AG20443 (cell line): ENCODE results near the gene ALDH3B1.
"Not testable (repeated sequence)": the region's sequence is repeated elsewhere in the genome, so short reads cannot be mapped to it uniquely, and the experiment has no call there.

ENCODE experiments used
- DNase-seq: peaks from one replicate; pipeline ENCODE4 v3.0.0; 2012; ENCODE audit warnings: low spot score, mixed read lengths

ALDH3B1 gene, protein sequence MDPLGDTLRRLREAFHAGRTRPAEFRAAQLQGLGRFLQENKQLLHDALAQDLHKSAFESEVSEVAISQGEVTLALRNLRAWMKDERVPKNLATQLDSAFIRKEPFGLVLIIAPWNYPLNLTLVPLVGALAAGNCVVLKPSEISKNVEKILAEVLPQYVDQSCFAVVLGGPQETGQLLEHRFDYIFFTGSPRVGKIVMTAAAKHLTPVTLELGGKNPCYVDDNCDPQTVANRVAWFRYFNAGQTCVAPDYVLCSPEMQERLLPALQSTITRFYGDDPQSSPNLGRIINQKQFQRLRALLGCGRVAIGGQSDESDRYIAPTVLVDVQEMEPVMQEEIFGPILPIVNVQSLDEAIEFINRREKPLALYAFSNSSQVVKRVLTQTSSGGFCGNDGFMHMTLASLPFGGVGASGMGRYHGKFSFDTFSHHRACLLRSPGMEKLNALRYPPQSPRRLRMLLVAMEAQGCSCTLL

DNA sequence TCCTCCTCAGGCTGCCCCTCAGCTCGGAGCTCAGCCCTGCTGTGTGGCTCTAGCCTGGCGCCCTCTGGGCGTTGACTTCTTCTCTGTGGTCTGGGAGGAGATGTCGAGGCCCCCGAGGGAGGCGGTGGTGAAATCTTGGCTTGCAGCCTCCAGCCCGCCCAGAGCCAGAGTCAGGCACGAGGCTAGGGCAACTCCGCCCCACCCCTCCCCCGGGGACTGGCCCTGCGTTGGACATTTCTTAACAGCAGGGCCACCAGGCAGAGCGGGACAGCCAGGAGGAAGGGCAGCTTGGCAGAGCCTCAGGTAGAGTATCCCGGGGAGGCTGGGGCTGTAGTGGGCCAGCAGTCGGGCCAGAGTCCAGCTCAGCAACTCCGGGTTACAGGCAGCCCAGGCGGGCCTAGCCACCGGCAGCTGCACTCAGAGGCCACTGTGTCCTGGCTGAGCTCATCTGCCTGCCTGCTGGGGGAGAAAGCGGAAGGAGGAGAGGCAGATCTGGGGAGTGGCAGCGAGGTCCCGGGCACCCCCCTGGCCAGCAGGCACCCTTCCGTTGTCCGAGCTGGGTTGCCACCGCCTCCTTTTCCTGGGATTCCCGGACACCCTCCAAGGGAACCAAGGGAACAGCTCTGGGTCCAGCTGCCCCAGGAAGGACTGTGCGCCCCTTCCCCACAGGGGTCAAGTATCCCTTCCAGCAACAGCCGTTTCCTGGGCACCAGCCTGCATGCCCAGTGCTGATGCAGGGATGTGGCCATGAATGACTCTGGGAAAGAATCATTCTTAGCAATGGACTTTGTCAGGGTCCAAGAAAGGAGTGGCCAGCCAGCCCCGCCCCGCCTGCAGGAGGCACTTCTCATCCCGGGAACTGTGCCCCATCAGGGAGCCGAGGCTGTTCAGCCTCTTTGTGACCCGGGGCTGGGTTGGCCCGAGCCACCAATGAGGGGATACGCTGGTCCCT, at the start of gene ALDH3B1:
TSS of gene ALDH3B1 (plus strand) at position 238 of the 952 bp plus-strand sequence. CDS start 4,971 bp downstream, outside the sequence.
- peak; percentile 90 for DNase-seq

DNA sequence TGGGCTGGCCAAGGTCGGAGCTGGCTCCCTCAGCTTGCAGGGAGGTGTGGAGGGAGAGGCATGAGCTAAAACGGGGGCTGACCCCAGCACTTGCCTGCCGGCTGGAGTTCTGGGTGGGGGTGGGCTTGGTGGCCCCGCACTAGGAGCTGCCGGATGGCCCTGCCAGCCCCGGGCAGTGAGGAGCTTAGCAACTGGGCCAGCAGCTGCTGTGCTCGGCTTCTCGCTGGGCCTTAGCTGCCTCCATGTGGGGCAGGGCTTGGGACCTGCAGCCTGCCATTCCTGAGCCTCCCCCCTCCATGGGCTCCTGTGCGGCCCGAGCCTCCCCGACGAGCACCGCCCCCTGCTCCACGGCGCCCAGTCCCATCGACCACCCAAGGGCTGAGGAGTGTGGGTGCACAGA, 46.9 kb upstream of the ALDH3B1 start:
- DNase-seq, result not testable (repeated sequence)

DNA sequence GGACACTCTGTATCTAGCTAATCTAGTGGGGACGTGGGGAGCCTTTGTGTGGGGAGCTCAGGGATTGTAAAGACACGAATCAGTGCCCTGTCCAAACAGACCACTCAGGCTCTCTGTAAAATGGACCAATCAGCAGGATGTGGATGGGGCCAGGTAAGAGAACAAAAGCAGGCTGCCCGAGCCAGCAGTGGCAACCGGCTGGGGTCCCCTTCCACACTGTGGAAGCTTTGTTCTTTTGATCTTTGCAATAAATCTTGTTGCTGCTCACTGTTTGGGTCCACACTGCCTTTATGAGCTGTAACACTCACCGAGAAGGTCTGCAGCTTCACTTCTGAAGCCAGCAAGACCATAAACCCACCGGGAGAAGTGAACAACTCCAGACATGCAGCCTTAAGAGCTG, 46.2 kb upstream of the ALDH3B1 start:
- not testable (repeated sequence) for DNase-seq

DNA sequence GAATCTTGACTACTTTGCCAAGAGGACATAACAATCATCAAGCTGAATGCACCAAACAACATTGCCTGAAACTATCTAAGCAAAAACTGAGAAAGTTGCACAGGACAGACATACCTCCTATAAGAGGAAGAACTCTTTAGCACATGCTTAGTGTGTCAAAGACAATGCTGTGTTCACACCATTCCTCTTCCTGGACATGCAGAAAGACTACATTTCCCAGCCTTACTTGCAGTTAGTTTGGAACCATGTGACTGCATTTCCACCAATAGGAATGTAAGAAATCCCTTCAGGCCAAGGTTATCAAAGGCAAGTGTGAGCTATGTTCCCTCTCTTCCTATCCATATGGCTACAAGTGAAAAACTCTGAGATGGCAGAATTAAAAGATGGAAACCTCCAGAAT, 45.4 kb upstream of the ALDH3B1 start:
- DNase-seq, result not testable (repeated sequence)

DNA sequence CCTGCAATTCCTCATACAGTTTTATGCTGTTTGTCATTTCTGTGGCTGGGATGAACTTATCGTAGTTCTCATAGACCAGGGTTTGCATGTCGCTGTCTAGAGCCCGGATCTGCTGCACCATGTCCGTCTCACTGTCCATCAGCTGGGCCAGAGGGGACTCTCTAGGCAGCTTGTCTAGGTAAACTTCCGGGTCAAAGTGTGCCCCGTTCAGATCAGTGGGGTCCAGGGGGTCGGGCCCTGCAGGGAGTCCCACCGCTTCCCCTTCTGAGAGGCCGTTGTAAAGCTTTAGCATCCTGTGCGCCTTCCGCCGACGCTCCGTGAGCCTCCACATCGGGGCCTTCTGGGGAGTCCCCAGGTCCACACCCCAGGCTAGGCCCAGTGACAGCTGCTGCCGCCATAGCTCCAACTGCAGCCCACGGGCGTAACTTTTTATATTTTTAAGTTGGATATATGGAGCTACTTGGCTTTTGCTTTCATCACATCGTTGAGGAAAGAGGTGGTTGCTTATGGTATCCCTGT, 44.2 kb upstream of the ALDH3B1 start:
- DNase-seq, result not testable (repeated sequence)

DNA sequence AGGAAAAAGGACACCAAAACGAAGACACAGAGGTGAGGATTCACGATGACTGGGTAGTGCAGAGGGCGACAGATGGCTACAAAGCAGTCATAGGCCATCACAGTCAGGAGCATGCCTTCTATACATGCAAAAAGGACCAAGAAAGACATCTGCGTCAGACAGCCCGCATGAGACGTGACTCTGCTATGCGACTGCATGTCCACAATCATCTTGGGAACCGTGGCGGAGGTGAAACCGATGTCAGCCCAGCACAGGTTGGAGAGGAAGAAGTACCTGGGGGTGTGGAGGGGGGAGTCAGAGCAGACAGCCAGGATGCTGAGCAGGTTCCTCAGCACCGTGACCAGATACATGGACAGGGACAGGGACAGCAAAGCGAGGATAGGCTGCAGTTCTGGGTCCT, 35.4 kb upstream of the ALDH3B1 start:
- DNase-seq, result not testable (repeated sequence)

DNA sequence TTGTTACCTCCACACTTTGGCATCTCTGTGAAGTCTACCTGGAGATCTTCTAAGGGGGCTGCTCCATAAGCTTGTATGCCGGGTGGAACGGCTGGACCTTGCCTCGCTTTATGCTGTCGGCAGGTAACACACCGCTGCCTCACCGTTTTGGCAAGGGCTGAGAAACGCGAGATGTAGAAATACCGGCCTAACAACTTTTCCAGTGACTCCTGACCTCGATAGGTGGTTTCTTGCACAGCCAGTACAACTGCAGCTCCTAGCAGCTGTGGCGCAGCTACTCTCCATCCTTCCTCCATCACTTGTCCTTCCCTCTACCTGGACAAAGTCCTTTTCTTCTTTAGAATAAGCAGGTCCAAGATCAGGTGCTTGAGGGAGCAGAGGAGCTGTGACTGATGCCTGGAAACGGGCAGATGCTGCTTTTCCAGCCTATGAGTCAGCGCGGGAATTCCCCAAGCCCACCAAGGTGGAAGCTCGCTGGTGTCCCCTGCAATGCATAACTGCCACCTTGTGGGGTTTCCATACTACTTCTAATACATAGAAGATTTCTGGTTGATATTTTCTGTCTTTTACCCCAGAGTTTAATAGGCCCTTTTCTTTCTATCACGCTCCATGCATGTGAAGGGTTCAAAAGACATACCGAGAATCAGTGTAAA, 31.2 kb upstream of the ALDH3B1 start:
- not testable (repeated sequence) for DNase-seq

DNA sequence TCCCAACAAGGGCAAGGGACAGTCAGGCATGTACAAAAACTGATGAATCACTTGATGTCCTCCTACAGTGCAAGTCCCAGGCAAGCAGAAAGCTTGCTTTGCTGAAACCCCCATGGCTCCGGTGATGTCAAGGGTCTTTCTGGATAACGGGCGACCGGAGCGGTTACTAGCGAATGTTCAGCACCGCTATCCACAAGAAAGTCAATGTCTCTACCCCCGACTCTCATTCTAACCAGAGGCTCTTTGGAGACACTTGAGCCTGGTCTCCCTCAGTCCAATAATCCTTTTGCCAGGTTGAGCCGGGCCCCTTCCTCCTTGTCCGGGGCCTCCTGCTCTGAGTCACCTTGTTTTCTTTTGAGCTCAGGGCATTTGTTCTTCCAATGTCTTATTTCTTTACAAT, 28.9 kb upstream of the ALDH3B1 start:
- not testable (repeated sequence) for DNase-seq

DNA sequence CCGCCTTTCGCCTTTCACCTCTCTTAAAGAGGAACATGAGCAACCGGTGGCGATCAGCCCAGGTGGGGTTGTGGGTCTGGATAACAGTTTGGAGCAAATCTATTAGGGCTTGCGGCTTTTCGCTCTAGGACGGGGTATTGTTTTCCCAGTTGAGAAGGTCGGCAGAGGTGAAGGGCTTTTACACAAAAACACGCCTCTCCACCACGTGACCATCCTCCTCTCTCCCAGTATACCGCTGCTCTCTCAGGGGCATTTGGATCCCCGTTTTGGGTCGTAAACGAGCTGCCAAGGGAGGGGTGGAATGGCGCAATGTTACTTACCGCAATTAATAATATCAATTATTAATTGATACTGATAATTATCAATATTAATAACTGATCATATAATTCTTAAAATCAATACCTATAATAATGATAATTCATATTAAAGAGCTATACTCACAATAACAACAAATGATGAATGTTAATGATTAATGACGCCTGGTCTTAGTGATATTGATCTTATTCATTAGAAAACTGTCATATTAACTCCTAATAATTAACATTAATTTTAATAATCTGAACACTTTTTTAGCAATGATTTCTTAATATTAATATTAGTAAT, 27.8 kb upstream of the ALDH3B1 start:
- not testable (repeated sequence) for DNase-seq

DNA sequence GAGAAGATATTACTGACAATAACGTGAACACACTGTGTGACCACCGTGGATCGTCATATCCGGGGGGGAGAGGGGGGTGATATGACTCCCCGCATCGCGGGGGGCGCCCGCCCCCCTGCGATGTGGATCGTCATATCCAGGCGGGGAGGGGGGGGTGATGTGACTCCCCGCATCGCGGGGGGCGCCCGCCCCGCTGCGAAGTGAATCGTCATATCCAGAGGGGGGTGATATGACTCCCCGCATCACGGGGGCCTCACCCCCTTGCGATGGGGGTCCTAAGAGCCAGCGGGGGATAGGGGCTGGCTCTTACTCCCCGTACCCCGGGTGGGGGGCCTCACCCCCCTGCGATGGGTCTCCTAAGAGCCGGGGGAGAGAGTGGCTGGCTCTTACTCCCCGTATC, 26.2 kb upstream of the ALDH3B1 start:
- no peak for DNase-seq

DNA sequence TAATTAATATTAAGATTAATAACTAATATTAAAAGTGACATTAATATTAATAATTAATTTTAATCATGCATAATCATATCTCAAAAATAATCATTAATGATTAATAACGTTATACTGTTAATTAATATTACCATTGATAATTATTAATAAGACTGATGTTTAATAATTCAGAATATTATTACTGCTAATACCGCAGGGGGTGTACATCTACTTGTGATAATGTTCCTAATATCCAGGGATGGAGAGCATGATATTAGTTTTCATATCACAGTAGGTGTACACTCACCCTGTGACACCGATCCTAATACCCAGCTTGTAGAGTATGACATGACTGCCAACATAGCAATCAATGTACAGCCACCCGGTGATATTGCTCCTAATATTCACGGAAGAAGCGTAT, 24.8 kb upstream of the ALDH3B1 start:
- not testable (repeated sequence) for DNase-seq

DNA sequence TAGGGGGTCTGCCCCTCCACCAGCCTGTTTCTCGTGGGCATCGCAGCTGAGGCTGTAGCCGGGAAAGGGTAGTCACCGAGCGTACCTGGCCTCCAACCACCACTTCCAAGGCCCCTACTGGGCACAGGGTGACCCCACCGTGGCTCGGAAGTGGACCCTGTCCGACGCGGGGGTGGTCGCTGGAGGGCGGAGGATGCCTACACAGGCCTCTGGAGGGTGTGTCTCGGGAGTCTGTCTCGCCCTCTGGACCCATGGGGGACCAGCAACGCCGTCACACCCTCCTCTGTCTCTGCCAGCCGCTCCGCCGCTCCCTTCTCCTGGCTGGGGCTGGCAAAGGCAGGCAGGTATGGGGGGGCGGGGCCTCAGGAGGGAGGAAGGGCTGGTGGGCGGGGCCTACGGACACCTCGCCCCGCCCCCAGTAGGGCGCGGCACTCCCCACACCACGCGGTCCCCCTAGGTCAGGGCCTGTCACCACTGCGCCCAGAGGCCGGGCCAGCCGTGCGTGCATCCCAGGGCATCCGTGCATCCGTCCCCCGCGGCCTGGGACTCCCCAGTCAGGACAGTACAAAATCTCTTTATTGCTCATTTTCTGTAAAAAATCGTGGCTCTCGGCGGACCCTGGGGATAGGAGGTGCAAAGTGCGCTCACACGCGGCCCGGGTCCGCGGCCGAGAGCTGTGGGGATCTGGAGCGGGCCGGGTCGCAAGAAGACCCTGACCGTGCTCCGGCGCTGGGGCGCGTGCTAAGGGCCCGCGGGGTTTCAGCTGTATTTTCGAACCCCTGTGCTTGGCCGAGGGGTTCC, 19.4 kb upstream of the ALDH3B1 start:
- DNase-seq, result peak; percentile 34

DNA sequence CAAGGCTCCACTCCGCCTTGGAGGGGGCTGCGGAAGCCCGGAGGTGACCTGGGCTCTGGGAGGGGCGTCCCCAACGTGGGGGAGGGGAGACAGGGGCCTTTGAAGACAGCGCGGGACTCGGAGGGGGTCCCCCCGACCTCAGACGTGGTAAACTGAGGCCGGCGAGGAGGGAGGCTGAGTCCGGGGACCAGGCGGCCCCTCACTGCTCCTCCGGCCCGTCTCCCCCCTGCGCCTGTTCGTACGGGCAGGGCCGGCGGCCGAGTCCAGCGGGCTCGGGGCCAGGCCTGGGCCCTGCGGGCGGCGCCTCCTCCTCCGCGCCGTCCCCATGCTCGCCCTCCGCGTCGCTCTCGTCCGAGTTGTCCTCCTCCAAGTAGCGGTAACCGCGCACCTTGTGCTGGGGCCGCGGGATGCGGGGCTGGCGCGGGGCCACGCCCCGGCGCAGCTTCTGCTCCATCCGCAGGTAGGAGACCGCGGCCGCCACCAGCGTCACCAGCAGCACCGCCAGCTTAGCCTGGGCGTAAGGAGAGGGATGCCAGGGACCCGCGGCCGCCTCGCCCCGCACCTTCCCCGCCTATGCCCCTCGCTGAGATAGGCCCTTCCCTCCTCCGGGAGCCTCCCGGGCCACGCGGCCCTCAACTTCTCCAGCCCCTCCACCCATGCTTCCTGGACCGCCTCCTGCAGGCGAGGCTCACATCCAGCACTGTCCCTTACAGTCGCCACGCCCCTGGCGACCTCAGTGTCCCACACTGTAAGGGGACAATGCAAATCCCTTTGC, 18.6 kb upstream of the ALDH3B1 start:
- DNase-seq, result not testable (repeated sequence)

DNA sequence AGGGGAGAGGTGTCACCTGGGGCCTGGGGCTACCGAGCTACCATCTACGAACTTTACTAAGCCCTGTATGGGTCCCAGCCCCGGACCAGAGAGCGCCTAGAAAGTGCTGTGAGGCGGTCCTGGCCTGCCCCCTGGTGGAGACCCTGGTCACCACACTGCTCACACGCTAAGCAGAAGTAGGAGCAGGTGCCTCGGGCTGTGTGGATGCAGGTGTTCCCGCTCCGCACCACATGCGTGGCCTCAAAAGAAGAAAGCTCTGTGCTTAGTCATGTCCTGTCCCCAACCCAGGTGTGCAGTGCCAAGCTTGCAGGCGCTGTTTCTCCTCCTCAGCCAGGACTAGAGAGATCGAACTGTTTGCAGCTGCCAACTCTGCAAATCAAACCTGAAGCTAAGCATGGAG, 16.3 kb upstream of the ALDH3B1 start:
- DNase-seq, result not testable (repeated sequence)

DNA sequence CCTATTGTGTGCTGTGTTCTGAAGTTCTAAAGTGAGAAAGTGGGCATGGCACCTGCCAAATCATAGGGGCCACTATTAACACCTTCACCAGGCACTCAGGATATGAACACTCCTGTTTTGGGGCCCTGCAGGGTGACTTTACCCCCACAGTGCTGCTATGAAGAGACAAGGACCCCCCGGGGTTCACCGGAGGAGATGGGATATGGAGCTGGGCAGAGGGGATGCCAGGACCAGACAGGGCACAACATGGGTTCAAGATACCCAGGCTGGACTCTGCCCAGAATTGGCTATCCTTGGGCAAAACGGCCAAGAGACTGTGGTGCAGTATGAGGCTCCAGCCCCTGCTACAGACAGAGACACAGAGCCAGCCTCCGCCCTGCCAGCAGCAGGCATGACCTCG, 15.7 kb upstream of the ALDH3B1 start:
- not testable (repeated sequence) for DNase-seq

DNA sequence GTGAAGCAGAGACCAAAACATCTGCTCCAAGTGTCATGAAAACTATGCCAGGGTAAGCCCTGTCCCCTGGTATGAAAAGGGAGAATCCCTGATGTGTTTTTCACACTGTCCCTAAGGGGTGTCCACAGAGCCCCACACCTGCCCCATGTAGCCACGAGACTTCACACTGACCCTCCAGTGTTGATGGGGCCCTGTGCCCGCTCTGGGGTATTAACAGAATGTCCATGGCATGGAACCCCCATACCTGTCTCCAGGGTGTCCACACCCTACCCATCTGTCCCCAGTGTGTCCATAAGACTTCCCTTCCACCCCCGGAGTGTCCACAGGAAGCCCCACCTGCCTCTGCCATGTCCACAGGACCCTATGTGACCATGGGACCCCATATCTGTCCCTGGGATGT, 15.0 kb upstream of the ALDH3B1 start:
- DNase-seq, result not testable (repeated sequence)

DNA sequence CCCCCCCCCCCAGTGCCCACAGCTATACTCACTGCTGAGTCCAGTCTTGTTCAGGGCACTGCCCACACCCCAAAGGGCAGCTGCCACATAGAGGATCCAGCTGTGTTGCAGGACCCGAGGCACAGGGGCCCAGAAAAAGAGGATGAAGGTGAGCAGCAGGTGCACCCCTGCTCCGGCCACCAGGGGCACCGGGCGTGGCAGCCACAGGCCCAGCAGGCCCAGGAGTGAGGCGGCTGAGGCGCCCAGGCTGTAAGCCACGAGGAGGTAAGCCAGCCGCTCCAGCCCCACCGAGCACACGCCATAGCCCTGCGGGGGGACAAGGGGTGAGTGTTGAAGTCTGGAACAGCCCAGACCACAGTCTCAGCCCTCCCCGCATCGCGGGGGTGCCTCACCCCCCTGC, 14.5 kb upstream of the ALDH3B1 start:
- not testable (repeated sequence) for DNase-seq

DNA sequence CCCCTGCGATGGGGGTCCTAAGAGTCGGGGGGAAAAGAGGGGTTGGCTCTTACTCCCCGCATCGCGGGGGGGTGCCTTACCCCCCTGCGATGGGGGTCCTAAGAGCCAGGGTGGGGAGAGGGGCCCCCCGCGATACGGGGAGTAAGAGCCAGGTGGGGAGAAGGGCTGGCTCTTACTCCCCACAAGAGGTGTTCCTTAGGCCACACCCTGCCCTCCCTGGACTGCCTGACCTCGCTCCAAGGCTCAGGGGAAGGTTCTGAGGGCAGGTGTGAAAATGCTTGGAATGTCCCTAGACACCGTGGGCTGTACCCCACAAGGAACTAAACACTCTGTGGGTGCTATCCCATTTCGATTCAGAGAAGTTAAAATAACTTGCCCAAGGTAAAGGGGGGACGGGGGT, 14.1 kb upstream of the ALDH3B1 start:
- DNase-seq, result no peak

DNA sequence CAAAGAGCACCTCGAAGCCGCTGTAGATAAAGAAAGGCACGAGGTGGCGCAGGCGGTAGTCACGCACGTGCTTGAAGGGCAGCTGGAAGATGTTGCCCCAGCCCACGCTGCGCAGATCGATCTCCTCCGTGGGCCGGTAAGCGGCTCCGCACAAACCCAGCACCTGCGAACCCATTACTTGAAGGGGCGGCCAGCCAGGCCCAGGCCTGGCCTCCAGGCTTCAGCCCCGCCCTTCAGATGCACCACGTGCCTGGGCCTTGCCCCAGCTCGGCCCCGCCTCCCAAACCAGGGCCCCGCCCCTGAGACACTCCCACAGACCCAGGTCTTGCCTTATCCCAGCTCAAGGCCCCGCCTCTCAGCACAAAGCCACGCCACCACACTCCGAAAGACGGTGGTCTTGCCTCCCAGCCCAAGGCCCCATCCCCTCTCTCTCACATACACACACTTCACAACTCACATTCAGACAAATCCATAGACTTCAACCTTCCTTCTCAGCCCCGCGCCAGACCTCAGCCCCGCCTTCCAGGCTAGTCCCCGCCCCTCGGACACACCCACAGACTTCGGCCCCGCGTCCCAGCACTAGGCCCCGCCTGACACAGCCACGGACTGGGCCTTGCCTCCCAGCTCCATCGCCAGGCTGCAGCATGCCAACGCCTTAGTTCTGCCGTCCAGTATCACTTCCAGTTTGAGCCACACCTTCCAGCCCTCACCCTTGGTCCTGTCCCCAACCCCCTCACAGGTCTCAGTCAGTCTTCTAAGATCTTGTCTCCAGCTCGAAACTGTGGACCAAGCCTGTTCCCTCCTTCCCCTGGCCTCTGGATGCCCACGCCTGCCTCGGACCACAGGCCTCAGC, 13.3 kb upstream of the ALDH3B1 start:
- peak; percentile 65 for DNase-seq
